ENCODE results near the gene SLC4A1.

Gene SLC4A1

DNA sequence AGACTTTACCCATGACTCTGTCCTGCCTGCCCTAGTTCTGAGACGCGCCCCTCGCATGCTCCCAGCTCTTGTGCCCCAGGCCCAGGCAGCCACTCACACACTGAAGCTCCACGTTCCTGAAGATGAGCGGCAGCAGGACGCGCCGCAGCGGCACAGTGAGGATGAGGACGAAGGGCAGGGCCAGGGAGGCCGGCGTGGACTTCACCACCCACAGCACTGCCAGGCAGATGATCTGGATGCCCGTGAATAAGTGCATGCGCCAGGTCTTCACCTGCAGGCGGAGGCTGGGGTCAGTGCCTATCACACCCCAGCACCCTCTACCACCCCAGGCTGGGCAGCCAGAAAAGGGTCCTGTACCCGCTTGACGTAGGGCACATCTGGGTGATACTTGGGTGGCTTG is 16.9 kb downstream of the SLC4A1 start:
- peaks cover 19% of the 10 kb centered on the region for H3K27me3 ChIP-seq (replicated peaks; ENCODE audit: insufficient read depth, low read length)

GRCh38 chr17:44249501-44250246 is 18.3 kb downstream of the SLC4A1 start:
- H3K4me1 ChIP-seq (ENCODE audit: low read length): no peaks in the 10 kb centered on the region; the same call in 1 of the 2 replicates

More for the DNA sequence above, 16.9 kb downstream of the SLC4A1 start:
- H3K79me2 ChIP-seq (ENCODE audit: low read length): no peaks in the 10 kb centered on the region
- no peaks in the 10 kb centered on the region for H3K9me3 ChIP-seq (replicated peaks; ENCODE audit: insufficient read depth, low read length)
- H4K20me1 ChIP-seq (ENCODE audit: insufficient read depth, low read length): no peaks in the 10 kb centered on the region
- no peaks in the 10 kb centered on the region for H3K9me2 ChIP-seq (replicated peaks; ENCODE audit: insufficient read depth, low read length)
- no peak overlapping the region for H3K4me3 ChIP-seq (ENCODE audit: low read length)
- H3K27ac ChIP-seq (ENCODE audit: low read length): no peak overlapping the region
- DNase-seq: no peak
- no peak overlapping the region for H3K9ac ChIP-seq (ENCODE audit: low read length)
- no peak overlapping the region for H2AFZ ChIP-seq (ENCODE audit: low read length)
- H3K36me3 ChIP-seq (replicated peaks; ENCODE audit: insufficient read depth, low read length): no peaks in the 10 kb centered on the region
- H3K4me1 ChIP-seq (ENCODE audit: low read length): no peaks in the 10 kb centered on the region; the same call in 1 of the 2 replicates
- no peak for TF ChIP-seq EZH2 (optimal IDR thresholded peaks at IDR 0.05; ENCODE audit: low read depth, low read length)
- TF ChIP-seq, protein P1, sequence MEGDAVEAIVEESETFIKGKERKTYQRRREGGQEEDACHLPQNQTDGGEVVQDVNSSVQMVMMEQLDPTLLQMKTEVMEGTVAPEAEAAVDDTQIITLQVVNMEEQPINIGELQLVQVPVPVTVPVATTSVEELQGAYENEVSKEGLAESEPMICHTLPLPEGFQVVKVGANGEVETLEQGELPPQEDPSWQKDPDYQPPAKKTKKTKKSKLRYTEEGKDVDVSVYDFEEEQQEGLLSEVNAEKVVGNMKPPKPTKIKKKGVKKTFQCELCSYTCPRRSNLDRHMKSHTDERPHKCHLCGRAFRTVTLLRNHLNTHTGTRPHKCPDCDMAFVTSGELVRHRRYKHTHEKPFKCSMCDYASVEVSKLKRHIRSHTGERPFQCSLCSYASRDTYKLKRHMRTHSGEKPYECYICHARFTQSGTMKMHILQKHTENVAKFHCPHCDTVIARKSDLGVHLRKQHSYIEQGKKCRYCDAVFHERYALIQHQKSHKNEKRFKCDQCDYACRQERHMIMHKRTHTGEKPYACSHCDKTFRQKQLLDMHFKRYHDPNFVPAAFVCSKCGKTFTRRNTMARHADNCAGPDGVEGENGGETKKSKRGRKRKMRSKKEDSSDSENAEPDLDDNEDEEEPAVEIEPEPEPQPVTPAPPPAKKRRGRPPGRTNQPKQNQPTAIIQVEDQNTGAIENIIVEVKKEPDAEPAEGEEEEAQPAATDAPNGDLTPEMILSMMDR (IDR thresholded peaks at IDR 0.05; ENCODE audit: low read length): no peak
- TF ChIP-seq EZH2phosphoT487 (IDR thresholded peaks at IDR 0.05; ENCODE audit: low read length): no peak
- no peak overlapping the region for H3K4me2 ChIP-seq (ENCODE audit: low read depth, low read length)
- no peaks in the 10 kb centered on the region for H3F3A ChIP-seq (ENCODE audit: insufficient read depth, low read length)

DNA sequence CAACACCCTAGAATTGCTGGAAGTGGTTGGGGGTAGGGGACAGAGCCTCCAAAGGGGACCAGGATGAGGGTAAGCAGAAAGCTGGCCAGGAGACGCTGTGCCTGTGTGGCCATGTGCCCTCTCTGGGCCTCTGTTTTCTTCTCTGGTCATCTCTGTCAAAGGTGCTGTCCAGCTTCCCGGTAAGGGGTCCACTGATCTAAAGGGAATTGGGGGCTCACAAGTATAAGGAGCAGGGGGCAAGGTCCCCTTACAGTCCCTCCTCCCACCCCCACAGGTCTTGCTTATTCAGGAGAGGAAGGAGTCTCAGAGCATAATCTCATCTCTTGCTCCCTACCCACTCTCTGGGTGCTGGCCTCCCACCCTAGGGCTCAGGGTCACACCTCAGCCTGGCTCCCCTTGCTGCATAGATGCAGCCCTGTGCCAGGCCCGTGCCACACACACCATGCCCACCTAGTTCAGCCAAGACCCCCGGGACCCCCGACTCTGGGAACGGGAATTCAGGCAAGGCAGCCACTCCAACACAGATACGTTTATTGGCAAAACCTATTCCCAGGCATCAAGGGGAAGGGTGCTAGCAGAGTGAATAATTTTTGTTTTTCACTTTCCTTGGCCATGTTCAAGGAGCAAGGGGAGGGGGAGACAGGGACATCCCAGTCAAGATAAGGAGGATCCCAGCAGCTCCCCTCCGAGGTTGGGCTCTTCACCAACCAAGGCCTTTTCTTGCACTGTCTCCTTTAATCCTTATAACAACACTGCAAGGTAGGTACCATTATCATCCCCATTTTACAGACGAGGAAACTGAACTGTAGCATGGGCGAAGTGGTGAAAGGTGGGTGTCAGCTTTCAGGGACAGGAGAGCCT is 19.8 kb downstream of the SLC4A1 start:
- Histone ChIP-seq H3K79me2 (ENCODE audit: low read length) (no peaks in the 10 kb centered on the region), H3K27ac (ENCODE audit: low read length) (no peak overlapping the region), H2AFZ (ENCODE audit: low read length) (no peak overlapping the region), H3K36me3 (replicated peaks; ENCODE audit: insufficient read depth, low read length) (no peaks in the 10 kb centered on the region), H4K20me1 (ENCODE audit: insufficient read depth, low read length) (no peaks in the 10 kb centered on the region), H3K9me2 (replicated peaks; ENCODE audit: insufficient read depth, low read length) (no peaks in the 10 kb centered on the region), H3K4me2 (ENCODE audit: low read depth, low read length) (no peak overlapping the region), H3K4me1 (ENCODE audit: low read length) (no peaks in the 10 kb centered on the region; the same call in 1 of the 2 replicates), H3K9me3 (replicated peaks; ENCODE audit: insufficient read depth, low read length) (no peaks in the 10 kb centered on the region), H3K4me3 (ENCODE audit: low read length) (no peak overlapping the region), H3F3A (ENCODE audit: insufficient read depth, low read length) (no peaks in the 10 kb centered on the region), H3K27me3 (replicated peaks; ENCODE audit: insufficient read depth, low read length) (no peaks in the 10 kb centered on the region), H3K9ac (ENCODE audit: low read length) (no peak overlapping the region)
- TF ChIP-seq EZH2phosphoT487 (IDR thresholded peaks at IDR 0.05; ENCODE audit: low read length) (no peak), EZH2 (optimal IDR thresholded peaks at IDR 0.05; ENCODE audit: low read depth, low read length) (no peak)
- TF ChIP-seq, protein P1 (IDR thresholded peaks at IDR 0.05; ENCODE audit: low read length): no peak
- DNase-seq: no peak

More at GRCh38 chr17:44249501-44250246, 18.3 kb downstream of the SLC4A1 start:
- Histone ChIP-seq H2AFZ (ENCODE audit: low read length) (no peak overlapping the region), H3K9me2 (replicated peaks; ENCODE audit: insufficient read depth, low read length) (no peaks in the 10 kb centered on the region), H3K27ac (ENCODE audit: low read length) (no peak overlapping the region), H3K9me3 (replicated peaks; ENCODE audit: insufficient read depth, low read length) (no peaks in the 10 kb centered on the region), H3F3A (ENCODE audit: insufficient read depth, low read length) (no peaks in the 10 kb centered on the region), H3K4me2 (ENCODE audit: low read depth, low read length) (no peak overlapping the region), H3K36me3 (replicated peaks; ENCODE audit: insufficient read depth, low read length) (no peaks in the 10 kb centered on the region), H3K79me2 (ENCODE audit: low read length) (no peaks in the 10 kb centered on the region), H3K27me3 (replicated peaks; ENCODE audit: insufficient read depth, low read length) (peaks cover 9% of the 10 kb centered on the region), H3K4me3 (ENCODE audit: low read length) (no peak overlapping the region), H4K20me1 (ENCODE audit: insufficient read depth, low read length) (no peaks in the 10 kb centered on the region), H3K9ac (ENCODE audit: low read length) (no peak overlapping the region)
- TF ChIP-seq EZH2phosphoT487 (IDR thresholded peaks at IDR 0.05; ENCODE audit: low read length): no peak
- TF ChIP-seq EZH2 (optimal IDR thresholded peaks at IDR 0.05; ENCODE audit: low read depth, low read length): no peak
- TF ChIP-seq, protein P1 (IDR thresholded peaks at IDR 0.05; ENCODE audit: low read length): no peak
- no peak for DNase-seq

All from MM.1S (cell line).